HG03108 (cell line): ENCODE results near the gene AVPR2.

Source experiments
- ATAC-seq: cut with Tn5 transposase; IDR thresholded peaks from one replicate; pipeline ENCODE4 v1.9.1; 2021; ENCODE audit warnings: moderate library complexity; ENCODE audit not compliant: unreplicated experiment

Gene AVPR2

GRCh38 chrX:153884590-153884989, 19.9 kb upstream of the AVPR2 start:
- ATAC-seq = no peak

DNA sequence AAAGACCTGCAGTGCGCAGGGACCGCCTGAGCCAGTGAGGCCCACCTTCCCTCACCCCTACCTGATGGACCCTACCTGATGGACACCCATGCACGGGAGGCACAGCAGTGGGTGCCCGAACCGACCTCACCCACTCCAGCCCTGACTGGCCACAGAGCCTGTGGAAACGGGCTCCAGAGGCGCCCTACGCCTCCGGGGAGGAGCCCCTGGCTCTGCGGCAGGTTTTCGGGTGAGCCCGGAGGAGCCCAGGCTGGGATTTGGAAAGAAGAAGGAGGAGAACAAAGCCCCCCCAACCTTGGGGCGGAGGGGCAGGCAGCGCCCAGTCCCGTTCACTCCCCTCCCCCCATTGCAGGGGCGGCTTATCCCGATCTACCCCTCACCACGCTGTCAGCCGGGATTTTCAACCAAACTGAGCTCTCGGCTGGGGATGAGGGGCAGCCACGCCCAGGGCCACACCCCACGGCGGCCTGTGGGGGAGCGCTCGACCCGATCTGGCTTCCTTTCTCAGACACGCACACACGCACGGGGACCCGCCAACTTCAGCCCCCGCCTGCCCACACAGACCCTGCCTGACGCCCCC, 19.2 kb upstream of the AVPR2 start:
- ATAC-seq = no peak

DNA sequence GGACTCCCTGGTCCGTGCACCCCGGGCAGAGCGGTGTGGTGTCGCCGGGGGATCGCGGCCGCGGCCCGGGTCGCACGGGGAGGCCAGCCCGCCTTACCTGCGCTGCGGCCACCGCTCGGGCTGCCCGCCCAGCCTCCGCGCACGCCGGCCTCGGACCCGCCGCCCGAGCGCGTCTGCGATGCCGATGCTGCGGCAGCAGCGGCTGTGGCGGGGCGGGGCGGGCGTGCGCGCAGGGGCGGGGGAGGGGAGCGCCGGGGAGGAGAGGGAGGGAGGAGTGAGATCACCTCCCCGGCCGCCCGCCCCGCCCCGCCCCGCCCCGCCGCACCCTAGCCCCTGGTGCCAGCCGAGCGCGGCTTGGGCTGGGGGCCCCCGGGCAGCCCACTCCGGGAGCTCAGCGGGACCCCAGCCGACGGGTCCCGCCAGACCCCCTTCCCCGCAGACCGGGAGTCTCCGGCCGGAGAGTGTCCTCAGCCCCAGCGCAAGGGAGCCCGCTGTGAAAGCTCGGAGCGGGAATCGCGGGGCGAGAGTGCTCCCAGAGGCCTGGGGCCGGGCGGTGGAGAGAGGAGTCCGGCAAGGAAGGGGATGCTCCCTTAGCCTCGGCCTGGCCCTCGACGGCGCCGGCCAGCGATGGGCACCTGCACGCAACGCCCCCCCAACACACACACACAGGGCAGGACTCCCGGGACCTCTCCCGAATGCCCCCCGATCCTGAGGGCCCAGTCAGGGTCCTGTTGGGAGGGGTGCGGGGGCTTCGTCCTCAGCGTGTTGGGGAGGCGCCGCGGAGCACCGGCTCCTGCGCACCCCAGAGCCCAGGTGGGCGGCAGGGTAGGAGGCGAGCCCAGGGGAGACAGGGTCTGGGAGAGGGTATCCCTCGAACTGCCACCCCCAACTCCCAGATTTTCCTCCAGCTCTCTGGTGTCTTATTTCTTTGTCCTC, 18.2 kb upstream of the AVPR2 start, which contains the start of gene L1CAM:
Gene L1CAM (minus strand): TSS at position 206 of the 936 bp plus-strand sequence. CDS start 10,337 bp downstream, outside the sequence.
- no peak for ATAC-seq

- ATAC-seq = no peak
Measured at GRCh38 chrX:153886915-153887314, 17.6 kb upstream of the AVPR2 start.

DNA sequence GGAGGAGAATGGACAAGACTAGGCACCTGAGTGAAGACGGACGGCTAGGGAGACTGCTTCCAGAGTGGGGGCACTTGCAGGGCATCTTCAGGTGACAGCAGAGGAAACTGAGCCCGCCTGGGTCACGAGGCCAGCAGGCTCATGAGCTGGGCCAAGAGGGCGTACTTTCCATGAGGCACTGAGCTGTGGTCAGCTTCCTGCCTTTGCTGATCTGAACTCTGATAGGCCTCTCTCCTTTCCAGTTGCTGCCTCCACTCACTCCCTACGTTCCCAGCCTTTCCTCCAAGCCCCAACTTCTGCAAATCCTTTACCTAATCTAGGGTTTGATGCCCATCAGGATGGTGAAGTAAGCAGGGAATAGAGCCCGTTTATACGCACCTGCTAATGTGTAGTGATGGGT, 17.1 kb upstream of the AVPR2 start:
- no peak for ATAC-seq

DNA sequence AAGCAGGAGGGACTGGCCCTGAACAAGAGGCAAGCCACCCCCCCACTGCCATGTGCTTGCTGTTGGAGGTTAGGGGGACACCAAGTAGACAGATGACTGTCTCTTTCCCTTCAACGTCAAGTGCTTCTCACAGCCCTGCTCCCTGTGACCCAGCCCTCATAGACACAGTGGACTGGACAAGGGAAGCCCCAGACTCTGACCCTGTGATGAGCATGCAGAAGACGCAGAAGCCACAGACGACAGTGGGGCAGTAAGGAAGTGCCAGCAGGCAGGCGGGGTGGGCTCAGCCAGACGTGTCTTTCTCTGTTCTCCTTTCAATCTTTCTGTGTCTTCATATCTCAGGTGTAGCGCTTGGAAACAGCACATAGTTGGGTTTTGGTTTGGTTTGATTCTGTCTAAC, 16.1 kb upstream of the AVPR2 start:
- peak; percentile 57 for ATAC-seq

GRCh38 chrX:153889123-153889522, 15.3 kb upstream of the AVPR2 start:
- ATAC-seq = no peak

DNA sequence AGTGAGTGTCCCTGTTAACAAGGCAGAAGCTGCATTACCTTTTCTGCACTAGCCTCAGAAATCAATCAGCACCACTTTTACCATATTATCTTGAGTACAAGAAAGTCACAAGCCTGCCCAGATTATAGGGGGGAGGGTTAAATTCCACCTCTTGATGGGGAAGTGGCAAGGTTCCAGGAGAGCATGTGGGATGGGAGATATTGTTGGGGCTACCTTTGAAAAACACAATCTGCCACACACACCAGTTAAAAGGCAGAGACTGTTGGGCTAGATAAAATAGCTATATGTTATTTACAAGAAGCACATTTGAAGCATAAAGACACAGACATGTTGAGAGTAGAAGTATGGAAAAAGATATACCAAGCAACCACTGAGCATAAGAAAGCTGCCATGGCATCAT, 6.6 kb upstream of the AVPR2 start:
- no peak for ATAC-seq

- peak; percentile 94 for ATAC-seq
Measured at GRCh38 chrX:153900831-153901752, 3.4 kb upstream of the AVPR2 start.

DNA sequence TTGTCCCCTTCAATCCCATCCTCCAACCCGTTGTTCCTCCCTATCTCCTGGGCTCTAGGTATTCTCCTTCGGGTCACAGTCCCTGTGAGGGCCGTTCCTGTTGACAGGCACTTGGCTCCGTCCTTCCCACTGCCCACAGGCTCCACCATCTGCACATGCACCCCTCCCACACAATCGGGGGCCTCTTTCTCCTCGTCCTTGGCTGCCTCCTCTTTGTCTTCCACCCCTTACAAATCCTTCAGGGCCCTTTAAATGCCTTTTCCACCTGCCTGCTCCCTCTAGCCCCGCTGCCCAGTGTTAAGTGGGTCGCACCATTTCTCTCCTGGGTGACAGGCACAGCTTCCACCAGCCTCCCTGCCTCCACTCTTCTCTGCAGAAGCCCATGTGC, 2.7 kb upstream of the AVPR2 start:
- ATAC-seq = no peak

DNA sequence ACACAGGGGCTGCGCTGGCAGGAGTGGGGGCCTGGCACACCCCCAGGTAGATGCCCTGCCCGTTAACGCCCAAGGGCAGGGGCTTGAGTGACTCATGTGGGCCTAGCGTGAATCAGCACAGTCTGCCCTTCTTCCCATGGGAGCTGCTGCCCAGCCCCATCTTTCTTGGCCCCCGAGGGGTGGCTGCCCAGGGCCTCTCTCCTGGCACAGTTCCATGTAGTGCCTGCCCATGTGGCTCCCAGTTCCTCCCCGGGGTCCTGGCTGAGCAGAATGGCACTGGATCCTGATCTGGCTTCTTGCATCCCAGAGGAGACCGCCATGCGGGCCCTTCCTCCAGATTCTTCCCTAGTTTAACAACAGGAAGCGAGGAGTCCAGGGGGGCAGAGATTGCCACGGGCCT, 2.1 kb upstream of the AVPR2 start:
- ATAC-seq = no peak

DNA sequence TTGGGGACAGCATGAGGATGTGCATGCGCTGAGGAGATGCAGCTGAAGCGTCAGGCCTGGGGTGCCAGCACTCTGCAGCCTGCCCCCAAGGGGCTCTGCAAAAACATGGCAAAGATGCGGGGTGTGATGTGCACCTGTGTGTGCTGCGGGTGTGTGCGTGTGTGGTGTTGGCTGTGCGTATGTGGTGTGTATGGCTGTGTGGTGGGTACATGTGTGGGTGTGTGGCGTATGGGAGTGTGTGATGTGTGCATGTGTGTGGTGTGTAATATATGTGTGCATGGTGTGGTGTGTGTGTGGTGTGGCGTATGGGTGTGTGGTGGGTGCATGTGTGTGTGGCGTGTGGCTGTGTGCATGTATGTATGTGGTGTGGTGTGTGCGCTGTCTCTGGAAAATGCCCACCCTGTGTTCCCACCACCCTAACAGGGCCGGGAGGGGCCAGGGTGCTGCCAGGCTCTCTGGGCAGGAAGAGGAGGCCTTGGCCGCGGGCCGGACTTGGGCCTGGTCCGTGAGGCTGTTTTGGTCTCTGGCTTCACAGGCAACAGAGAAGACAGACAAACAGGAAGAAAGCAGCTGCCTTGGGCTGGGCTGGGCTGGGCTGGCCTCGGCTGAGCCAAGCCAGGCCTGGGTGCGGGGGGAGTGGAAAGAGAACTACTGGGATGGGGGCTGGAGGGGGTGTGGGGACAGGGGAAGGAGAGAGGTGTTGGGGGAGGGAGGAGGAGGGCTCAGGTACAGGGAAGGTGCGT, 1.1 kb upstream of the AVPR2 start:
- no peak for ATAC-seq

DNA sequence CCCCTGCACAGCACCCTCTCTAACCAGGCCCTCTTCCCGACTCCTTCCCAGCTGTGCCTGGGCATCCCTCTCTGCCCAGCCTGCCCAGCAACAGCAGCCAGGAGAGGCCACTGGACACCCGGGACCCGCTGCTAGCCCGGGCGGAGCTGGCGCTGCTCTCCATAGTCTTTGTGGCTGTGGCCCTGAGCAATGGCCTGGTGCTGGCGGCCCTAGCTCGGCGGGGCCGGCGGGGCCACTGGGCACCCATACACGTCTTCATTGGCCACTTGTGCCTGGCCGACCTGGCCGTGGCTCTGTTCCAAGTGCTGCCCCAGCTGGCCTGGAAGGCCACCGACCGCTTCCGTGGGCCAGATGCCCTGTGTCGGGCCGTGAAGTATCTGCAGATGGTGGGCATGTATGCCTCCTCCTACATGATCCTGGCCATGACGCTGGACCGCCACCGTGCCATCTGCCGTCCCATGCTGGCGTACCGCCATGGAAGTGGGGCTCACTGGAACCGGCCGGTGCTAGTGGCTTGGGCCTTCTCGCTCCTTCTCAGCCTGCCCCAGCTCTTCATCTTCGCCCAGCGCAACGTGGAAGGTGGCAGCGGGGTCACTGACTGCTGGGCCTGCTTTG, 1.1 kb downstream of the AVPR2 start:
- ATAC-seq = no peak

GRCh38 chrX:153906126-153906917, 1.8 kb downstream of the AVPR2 start:
- no peak for ATAC-seq

- ATAC-seq = no peak
Measured at GRCh38 chrX:153907456-153907855, 3.0 kb downstream of the AVPR2 start.

GRCh38 chrX:153908219-153908860, 3.9 kb downstream of the AVPR2 start:
- ATAC-seq = no peak

DNA sequence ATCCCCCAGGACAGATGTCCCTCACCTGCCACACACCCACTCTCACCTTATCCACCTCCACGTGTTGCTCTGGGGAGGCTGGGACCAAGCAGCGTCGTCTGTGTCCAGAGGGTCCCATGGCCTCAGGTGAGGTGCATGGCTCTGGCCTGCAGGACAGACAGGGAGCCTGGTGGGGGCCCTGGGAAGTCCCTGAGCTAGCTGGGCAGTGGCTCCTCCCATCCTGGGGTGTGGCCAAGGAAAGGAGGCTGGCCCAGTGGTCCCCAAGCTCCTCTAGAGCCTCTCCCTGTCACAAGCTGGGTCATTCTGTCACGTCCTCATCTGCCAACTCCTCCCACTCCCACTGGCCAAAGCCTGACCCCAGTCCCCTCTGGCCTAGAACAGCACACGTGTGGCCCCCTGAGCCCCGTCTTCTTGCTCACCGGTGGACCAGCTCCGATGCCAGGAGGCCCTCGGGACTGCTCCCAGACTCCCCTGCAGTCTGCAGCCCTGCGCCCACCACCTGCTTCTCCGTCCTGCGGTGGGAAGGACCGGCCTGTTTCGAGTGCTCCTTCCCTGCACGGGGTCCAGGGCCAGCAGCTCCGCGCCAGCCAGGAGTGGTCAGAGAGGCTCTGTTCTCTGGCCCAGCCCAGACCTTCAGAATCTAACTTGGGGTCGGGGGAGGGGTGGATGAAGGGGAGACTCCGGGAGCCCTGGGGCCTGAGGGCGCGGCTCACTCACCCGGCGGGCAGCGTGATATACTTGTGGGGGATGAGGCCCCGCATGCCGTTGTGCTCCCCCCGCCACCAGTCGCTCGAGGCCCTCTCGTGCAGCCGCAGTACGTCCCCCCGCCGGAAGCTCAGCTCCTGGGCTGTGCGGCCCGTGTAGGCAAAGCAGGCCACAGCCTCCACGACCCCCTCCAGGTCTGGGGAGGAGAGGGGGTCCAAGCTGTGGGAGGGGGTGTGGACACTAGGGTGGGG, 4.8 kb downstream of the AVPR2 start:
- no peak for ATAC-seq

DNA sequence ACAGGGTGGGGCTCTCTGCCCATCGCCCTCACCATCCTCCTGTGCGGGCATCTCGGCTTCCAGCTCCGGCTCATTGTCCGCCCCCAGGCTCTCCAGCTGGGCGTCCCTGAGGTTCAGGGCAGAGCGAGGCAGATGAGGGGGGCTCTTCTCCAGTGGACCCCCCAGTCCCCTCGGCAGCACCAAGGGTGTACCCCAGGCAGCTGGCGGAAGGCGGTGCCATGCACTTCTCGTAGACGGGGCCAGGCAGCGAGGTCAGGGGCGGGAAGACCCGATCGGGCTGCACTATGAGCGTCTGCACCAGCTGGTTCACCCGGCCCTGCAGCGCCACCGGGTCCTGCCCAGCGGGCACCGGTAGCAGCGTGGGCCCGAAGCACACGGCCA, 5.5 kb downstream of the AVPR2 start:
- no peak for ATAC-seq
